Activated CD8-positive, alpha-beta memory T cell treated with anti-CD3 and anti-CD28 coated beads, Interleukin-2, amount 10 ng/mL, durations not matched to agents 7 days and 5 days (primary cell): ENCODE results near the gene DNAI7. TPM values are rescaled to one million over a fixed set of nuclear protein-coding genes. Genes with fewer than 3 reads are reported as not detected.
A peak's percentile ranks its signal among the peaks of the same experiment; 100 is the strongest.

Source experiments
- ATAC-seq: fragments of 150-1000 bp; cut with Tn5 transposase; one replicate; pipeline ENCODE4 v1.10.0; 2021; ENCODE audit warnings: moderate library complexity
- CTCF ChIA-PET: fragments of 350-600 bp; sonication (Branson Sonifier 250); formaldehyde crosslinking; loops from one replicate; lab custom pipeline; 2021; ENCODE audit warnings: antibody characterized with exemption; lab: Charles Lee
- DNase-seq: peaks from one replicate; pipeline ENCODE4 v3.0.0-alpha.2; 2020
- H3K27ac Mint-ChIP-seq: one replicate; pipeline ENCODE4 v1.8.0; 2021; ENCODE audit warnings: mild to moderate bottlenecking, mixed read lengths
- H3K27me3 Mint-ChIP-seq: one replicate; pipeline ENCODE4 v1.8.0; 2021; ENCODE audit warnings: mixed read lengths
- H3K36me3 Mint-ChIP-seq: one replicate; pipeline ENCODE4 v1.8.0; 2021; ENCODE audit warnings: mild to moderate bottlenecking, mixed read lengths
- H3K4me1 Mint-ChIP-seq: one replicate; pipeline ENCODE4 v1.8.0; 2021; ENCODE audit warnings: mixed read lengths
- H3K4me3 Mint-ChIP-seq: one replicate; pipeline ENCODE4 v1.8.0; 2021; ENCODE audit warnings: mild to moderate bottlenecking, moderate library complexity, mixed read lengths
- H3K9me3 Mint-ChIP-seq: one replicate; pipeline ENCODE4 v1.8.0; 2022; ENCODE audit warnings: low read depth, mixed read lengths
- total RNA-seq, 2 experiments: library from RNA; stranded (reverse); gene quantifications; one replicate each; pipeline ENCODE4 v1.2.3, GENCODE V29; 2021

Gene DNAI7
- total RNA-seq, 2 experiments from 2014 or later: 0.18 TPM; not detected in 1

GRCh38 chr12:25074954-25075353, 120.0 kb downstream of the DNAI7 start:
- peaks cover 10% of the 10 kb centered on the region for H3K4me1 Mint-ChIP-seq
- DNase-seq: no peak
- peaks cover 37% of the 10 kb centered on the region for H3K36me3 Mint-ChIP-seq
- H3K4me3 Mint-ChIP-seq: no peak overlapping the region
- H3K27ac Mint-ChIP-seq: no peak overlapping the region
- ATAC-seq: no peak
- H3K27me3 Mint-ChIP-seq: no peaks in the 10 kb centered on the region
- CTCF ChIA-PET: no interaction called here
- H3K9me3 Mint-ChIP-seq: no peaks in the 10 kb centered on the region

GRCh38 chr12:25074113-25074512, 120.8 kb downstream of the DNAI7 start:
- Mint-ChIP-seq H3K36me3 (peaks cover 34% of the 10 kb centered on the region), H3K4me3 (no peak overlapping the region), H3K9me3 (no peaks in the 10 kb centered on the region), H3K27ac (no peak overlapping the region), H3K27me3 (no peaks in the 10 kb centered on the region), H3K4me1 (peaks cover 12% of the 10 kb centered on the region)
- ATAC-seq: no peak
- CTCF ChIA-PET: no interaction called here
- DNase-seq: no peak

- DNase-seq: no peak
- no peaks in the 10 kb centered on the region for H3K27me3 Mint-ChIP-seq
- H3K36me3 Mint-ChIP-seq: peaks cover 41% of the 10 kb centered on the region
- no peak for ATAC-seq
- H3K9me3 Mint-ChIP-seq: no peaks in the 10 kb centered on the region
- H3K27ac Mint-ChIP-seq: no peak overlapping the region
- no peak overlapping the region for H3K4me3 Mint-ChIP-seq
- peaks cover 18% of the 10 kb centered on the region for H3K4me1 Mint-ChIP-seq
- CTCF ChIA-PET: no interaction called here
Observed at GRCh38 chr12:25072906-25073650, 121.9 kb downstream of the DNAI7 start.

GRCh38 chr12:25071366-25071765, 123.6 kb downstream of the DNAI7 start:
- Mint-ChIP-seq H3K27me3 (no peaks in the 10 kb centered on the region), H3K27ac (no peak overlapping the region), H3K4me3 (no peak overlapping the region), H3K36me3 (peaks cover 52% of the 10 kb centered on the region), H3K9me3 (no peaks in the 10 kb centered on the region), H3K4me1 (peaks cover 21% of the 10 kb centered on the region)
- no peak for DNase-seq
- no peak for ATAC-seq
- CTCF ChIA-PET: interaction anchor here (1.2 kb wide), 1 partner anchor 9 kb away, joined by 4 read pairs; no protein-coding TSS in a partner anchor

- H3K4me1 Mint-ChIP-seq: peaks cover 24% of the 10 kb centered on the region
- no peak overlapping the region for H3K4me3 Mint-ChIP-seq
- H3K27ac Mint-ChIP-seq: peak overlapping the region; percentile 26
- H3K36me3 Mint-ChIP-seq: peaks cover 64% of the 10 kb centered on the region
- H3K27me3 Mint-ChIP-seq: no peaks in the 10 kb centered on the region
- H3K9me3 Mint-ChIP-seq: no peaks in the 10 kb centered on the region
- CTCF ChIA-PET: no interaction called here
- peak; percentile 47 for ATAC-seq
- no peak for DNase-seq
Observed at GRCh38 chr12:25069224-25069623, 125.7 kb downstream of the DNAI7 start.

GRCh38 chr12:25065035-25065434, 129.9 kb downstream of the DNAI7 start:
- H3K4me1 Mint-ChIP-seq: peaks cover 38% of the 10 kb centered on the region
- H3K4me3 Mint-ChIP-seq: no peak overlapping the region
- CTCF ChIA-PET: interaction anchor here (1.1 kb wide), 1 partner anchor 66 kb away, joined by 3 read pairs; no protein-coding TSS in a partner anchor
- H3K27ac Mint-ChIP-seq: no peak overlapping the region
- H3K9me3 Mint-ChIP-seq: no peaks in the 10 kb centered on the region
- H3K27me3 Mint-ChIP-seq: no peaks in the 10 kb centered on the region
- DNase-seq (no peak), ATAC-seq (no peak)
- peaks cover 62% of the 10 kb centered on the region for H3K36me3 Mint-ChIP-seq

GRCh38 chr12:25063873-25064628, 130.9 kb downstream of the DNAI7 start:
- peaks cover 38% of the 10 kb centered on the region for H3K4me1 Mint-ChIP-seq
- CTCF ChIA-PET: interaction anchor here (1.1 kb wide), 1 partner anchor 65 kb away, joined by 3 read pairs; no protein-coding TSS in a partner anchor
- H3K36me3 Mint-ChIP-seq: peaks cover 60% of the 10 kb centered on the region
- no peaks in the 10 kb centered on the region for H3K9me3 Mint-ChIP-seq
- no peak overlapping the region for H3K4me3 Mint-ChIP-seq
- no peaks in the 10 kb centered on the region for H3K27me3 Mint-ChIP-seq
- H3K27ac Mint-ChIP-seq: no peak overlapping the region
- DNase-seq (no peak), ATAC-seq (peak; percentile 30)

GRCh38 chr12:25058658-25059058, 136.3 kb downstream of the DNAI7 start:
- Mint-ChIP-seq H3K27me3 (no peaks in the 10 kb centered on the region), H3K4me1 (peaks cover 51% of the 10 kb centered on the region), H3K4me3 (no peak overlapping the region), H3K9me3 (no peaks in the 10 kb centered on the region), H3K36me3 (peaks cover 35% of the 10 kb centered on the region), H3K27ac (no peak overlapping the region)
- DNase-seq (no peak), ATAC-seq (no peak)
- CTCF ChIA-PET: no interaction called here

Other genes starting within 250 kb of the DNAI7 start
- gene BCAT1, start 246.1 kb downstream of the DNAI7 start, total RNA-seq: 10 to 100 TPM; 18.9 to 48.3 TPM
- 10 to 100 TPM in 1 of 2 experiments, 1 to 10 TPM in 1; 9.3 to 10.9 TPM for gene ETFRF1, start 77 bp upstream of the DNAI7 start, total RNA-seq
- 10 to 100 TPM; 33.7 to 41.6 TPM for gene KRAS, start 55.8 kb upstream of the DNAI7 start, total RNA-seq